Right cardiac atrium (tissue), 5 donors: ENCODE results near the gene KLK12. TPM values are rescaled to one million over a fixed set of nuclear protein-coding genes. Genes with fewer than 3 reads are reported as not detected.
A peak's percentile ranks its signal among the peaks of the same experiment; 100 is the strongest.

Experiments used
- ATAC-seq, 2 donors: fragments of 200-7000 bp; cut with Tn5 transposase; one replicate each; pipeline versions ENCODE4 v1.8.0 to v1.9.1; 2020; ENCODE audit warnings: moderate library complexity in 2 of 2, mild to moderate bottlenecking in 1 of 2
- DNase-seq, 3 donors: peaks; one replicate each; pipeline ENCODE4 v3.0.0-alpha.2; 2020
- H3K27ac ChIP-seq: one replicate; pipeline ENCODE4 v1.5.1; 2013; ENCODE audit warnings: mild to moderate bottlenecking, low read length, control low read depth, moderate library complexity
- H3K27me3 ChIP-seq: one replicate; pipeline ENCODE4 v1.6.1; 2013; ENCODE audit not compliant: control insufficient read depth, insufficient read depth
- H3K4me1 ChIP-seq: one replicate; pipeline ENCODE4 v1.6.1; 2013; ENCODE audit warnings: low read length; ENCODE audit not compliant: control insufficient read depth, insufficient read depth
- H3K4me3 ChIP-seq: one replicate; pipeline ENCODE4 v1.5.1; 2013; ENCODE audit warnings: low read length, control low read depth
- H3K9me3 ChIP-seq: one replicate; pipeline ENCODE4 v1.6.1; 2013; ENCODE audit warnings: low read length; ENCODE audit not compliant: control insufficient read depth
- WGBS: extraction: QIAGEN DNeasy Blood & Tissue Kit; methylation state at CpG from one replicate; pipeline ENCODE4 v1.1.7; 2013; 5-methylcytosine and 5-hydroxymethylcytosine counted together
- intact Hi-C, 4 donors: fragments of 100-400 bp; cut with DNase I; formaldehyde crosslinking; loops; one replicate each; pipeline versions ENCODE4 v1.11.0 to v1.14.0; 2022 to 2023
- polyA plus RNA-seq: library from polyadenylated mRNA; stranded (reverse); fragments of 200-250 nt; gene quantifications from one replicate; pipeline ENCODE4 v1.2.3, GENCODE V29; 2013
- total RNA-seq, 4 donors: library from RNA; stranded (reverse); fragmentation: NEBNext Ultra II Directional; extraction: Animal tissue kit (Norgen Biotek cat#: 25700); gene quantifications; one replicate each; pipeline ENCODE4 v1.2.1, GENCODE V29; 2021
- donor health status: healthy with polysubstance abuse.
- donor health status: DM: no; HTN: yes; CAD: no.
- donor health status: DM: no; HTN: no; CAD: no.
- donor health status: DM: no; HTN: yes; CAD: no; lungs with severe emphysema.
- donor health status: DM: yes; HTN: yes; CAD: no.

The KLK12 gene
- total and polyA plus RNA-seq, 5 donors: not detected

DNA sequence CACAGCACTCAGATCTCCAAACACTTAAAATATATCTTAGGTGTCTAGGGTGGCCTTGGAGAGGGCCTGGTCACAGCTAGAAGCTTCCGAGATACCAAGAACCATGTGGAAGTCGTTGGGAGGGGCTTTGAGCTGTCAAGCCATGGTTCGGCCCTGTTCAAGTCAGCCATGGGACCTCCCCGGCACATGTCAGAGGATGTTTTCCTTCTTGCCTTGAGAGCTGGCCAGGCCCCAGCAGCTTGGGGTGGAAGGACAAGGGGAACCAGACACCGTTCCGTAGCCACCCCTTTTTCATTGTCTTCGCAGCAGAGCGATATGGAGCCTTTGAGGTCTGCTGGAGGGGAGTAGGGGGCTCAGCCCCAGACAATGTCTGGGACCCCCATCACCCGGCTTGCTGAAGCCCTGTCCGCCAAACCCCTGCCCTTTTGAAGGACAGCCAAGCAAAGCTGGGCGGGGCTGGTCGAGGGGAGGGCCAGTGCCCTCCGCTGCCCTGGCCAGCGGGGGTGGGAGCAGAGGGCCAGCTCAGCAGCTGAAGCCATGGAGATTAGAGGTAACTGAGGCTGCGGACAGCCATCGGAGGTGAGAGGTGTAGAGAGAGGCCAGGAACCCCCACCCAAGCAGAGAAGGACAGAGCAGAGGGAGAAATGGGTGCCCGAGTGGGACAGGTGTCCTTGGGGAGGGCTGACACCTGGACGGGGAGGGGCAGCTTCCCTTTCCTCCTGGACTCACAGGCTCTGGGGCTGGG, 8.8 kb downstream of the KLK12 start:
- Histone ChIP-seq H3K4me1 (no peaks in the 10 kb centered on the region), H3K27ac (no peak overlapping the region), H3K9me3 (no peaks in the 10 kb centered on the region), H3K27me3 (no peaks in the 10 kb centered on the region), H3K4me3 (no peak overlapping the region)
- intact Hi-C loops: loop anchor here in 1 of 4 donors (5.0 to 10.0 kb wide), 2 partner anchors 66 to 139 kb away; no protein-coding TSS in a partner anchor
- ATAC-seq: peak; percentile 30 to 86
- peak; percentile 29 to 73 (median 72) for DNase-seq
- WGBS: 37% methylated on average over 18 of the region's 18 CpGs

DNA sequence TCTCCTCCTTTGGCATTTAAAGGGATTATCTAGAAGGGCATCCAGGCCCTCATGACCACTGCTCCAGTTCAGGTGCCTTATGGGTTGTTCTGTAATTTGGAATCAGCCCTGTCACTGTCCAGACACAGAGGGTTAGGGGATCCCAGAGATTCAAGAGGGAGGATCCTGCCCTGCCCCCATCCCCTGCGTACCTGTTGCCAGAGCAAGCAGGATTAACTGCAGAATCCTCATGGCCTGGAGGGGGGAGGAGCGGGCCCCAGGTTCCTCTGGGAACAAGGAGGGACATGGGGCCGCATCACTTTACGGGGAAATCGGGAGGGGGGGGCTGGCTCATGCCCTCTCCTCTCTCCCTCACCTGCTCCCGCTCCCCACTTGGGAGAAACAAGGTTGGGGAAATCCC, 9.4 kb downstream of the KLK12 start:
- no peaks in the 10 kb centered on the region for H3K9me3 ChIP-seq
- DNase-seq: no peak
- intact Hi-C loops: loop anchor here in 1 of 4 donors (5.0 to 10.0 kb wide), 2 partner anchors 67 to 139 kb away; no protein-coding TSS in a partner anchor
- 70% methylated on average over 6 of the region's 6 CpGs for WGBS
- no peak overlapping the region for H3K4me3 ChIP-seq
- no peaks in the 10 kb centered on the region for H3K4me1 ChIP-seq
- ATAC-seq: no peak
- H3K27me3 ChIP-seq: no peaks in the 10 kb centered on the region
- no peak overlapping the region for H3K27ac ChIP-seq

DNA sequence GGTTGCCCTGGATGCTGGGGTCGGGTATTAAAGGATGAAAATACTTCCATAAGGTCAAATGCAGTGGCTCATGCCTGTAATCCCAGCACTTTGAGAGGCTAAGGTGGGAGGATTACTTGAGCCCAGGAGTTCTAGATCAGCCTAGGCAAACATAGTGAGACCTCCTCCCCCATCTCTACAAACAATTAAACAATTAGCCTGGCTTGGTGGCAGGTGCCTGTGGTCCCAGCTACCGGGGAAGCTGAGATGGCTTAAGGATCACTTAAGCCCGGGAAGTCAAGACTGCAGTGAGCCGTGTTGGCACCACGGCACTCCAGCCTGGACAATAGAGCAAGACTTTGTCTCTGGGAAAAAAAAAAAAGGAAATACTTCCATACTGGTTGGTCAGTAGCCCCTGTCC, 9.9 kb downstream of the KLK12 start:
- no peaks in the 10 kb centered on the region for H3K9me3 ChIP-seq
- ATAC-seq (no peak), DNase-seq (no peak)
- no peaks in the 10 kb centered on the region for H3K4me1 ChIP-seq
- intact Hi-C loops: loop anchor here in 2 of 4 donors (5.0 to 10.0 kb wide), 3 partner anchors 67 to 140 kb away; no protein-coding TSS in a partner anchor
- no peaks in the 10 kb centered on the region for H3K27me3 ChIP-seq
- no peak overlapping the region for H3K27ac ChIP-seq
- WGBS: 58% methylated on average over 5 of the region's 5 CpGs
- no peak overlapping the region for H3K4me3 ChIP-seq

DNA sequence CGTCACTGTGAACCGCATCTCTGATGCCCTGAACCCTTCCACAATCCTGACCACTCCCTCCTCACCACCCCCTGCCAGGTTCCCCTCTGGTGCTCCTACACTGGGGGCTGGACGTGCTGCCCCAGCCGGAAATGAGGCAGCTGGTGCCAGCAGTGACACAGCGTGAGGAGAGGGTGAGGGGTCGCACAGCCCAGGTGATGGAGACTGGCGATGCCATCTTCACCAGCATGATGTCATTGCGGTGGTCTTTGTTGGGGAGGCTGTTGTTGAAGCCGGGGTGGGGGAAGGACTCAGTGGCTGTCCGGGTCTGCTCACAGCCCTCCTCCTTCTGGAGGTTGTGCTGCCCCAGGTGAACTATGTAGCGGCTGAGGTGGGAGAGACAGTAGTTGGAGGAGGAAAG, 10.9 kb downstream of the KLK12 start:
- Histone ChIP-seq H3K4me1 (peaks cover 4% of the 10 kb centered on the region), H3K27ac (no peak overlapping the region), H3K27me3 (no peaks in the 10 kb centered on the region), H3K4me3 (no peak overlapping the region), H3K9me3 (no peaks in the 10 kb centered on the region)
- ATAC-seq (no peak), DNase-seq (no peak)
- intact Hi-C loops: loop anchor here in 2 of 4 donors (5.0 to 10.0 kb wide), 2 partner anchors 73 to 141 kb away; no protein-coding TSS in a partner anchor
- 64% methylated on average over 11 of the region's 11 CpGs for WGBS

DNA sequence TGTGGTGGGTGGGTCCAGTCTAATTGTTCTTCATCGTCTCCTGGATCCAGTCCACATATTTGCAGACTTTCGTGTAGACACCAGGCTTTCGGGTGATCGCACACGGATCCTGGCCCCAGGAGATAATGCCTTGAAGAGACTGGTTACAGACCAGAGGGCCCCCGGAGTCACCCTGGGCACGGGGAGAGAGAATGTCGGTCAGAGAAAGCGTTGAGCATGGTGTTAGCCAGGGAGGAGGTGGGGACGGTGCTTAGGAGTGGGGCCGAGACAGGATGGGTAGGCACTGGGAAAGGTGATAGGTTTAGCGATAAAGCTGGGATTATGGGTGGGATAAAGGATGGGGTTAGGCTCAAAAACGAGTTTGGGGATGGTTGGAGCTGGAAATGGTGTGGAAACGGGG, 12.3 kb downstream of the KLK12 start:
- DNase-seq (no peak), ATAC-seq (no peak)
- intact Hi-C loops: loop anchor here in 2 of 4 donors (5.0 to 10.0 kb wide), 2 partner anchors 75 to 142 kb away; no protein-coding TSS in a partner anchor
- WGBS: 62% methylated on average over 14 of the region's 14 CpGs
- no peaks in the 10 kb centered on the region for H3K9me3 ChIP-seq
- H3K4me1 ChIP-seq: peaks cover 4% of the 10 kb centered on the region
- H3K27me3 ChIP-seq: no peaks in the 10 kb centered on the region
- H3K4me3 ChIP-seq: no peak overlapping the region
- H3K27ac ChIP-seq: no peak overlapping the region

GRCh38 chr19:51020988-51021651, 13.7 kb downstream of the KLK12 start:
- WGBS: 35% methylated on average over 7 of the region's 7 CpGs
- intact Hi-C loops: loop anchor here in 3 of 4 donors (2.0 to 10.0 kb wide), 3 partner anchors 72 to 144 kb away; no protein-coding TSS in a partner anchor
- Histone ChIP-seq H3K27me3 (no peaks in the 10 kb centered on the region), H3K4me3 (no peak overlapping the region), H3K9me3 (no peaks in the 10 kb centered on the region), H3K27ac (no peak overlapping the region), H3K4me1 (peaks cover 4% of the 10 kb centered on the region)
- ATAC-seq (peak; percentile 21 to 28), DNase-seq (no peak)

DNA sequence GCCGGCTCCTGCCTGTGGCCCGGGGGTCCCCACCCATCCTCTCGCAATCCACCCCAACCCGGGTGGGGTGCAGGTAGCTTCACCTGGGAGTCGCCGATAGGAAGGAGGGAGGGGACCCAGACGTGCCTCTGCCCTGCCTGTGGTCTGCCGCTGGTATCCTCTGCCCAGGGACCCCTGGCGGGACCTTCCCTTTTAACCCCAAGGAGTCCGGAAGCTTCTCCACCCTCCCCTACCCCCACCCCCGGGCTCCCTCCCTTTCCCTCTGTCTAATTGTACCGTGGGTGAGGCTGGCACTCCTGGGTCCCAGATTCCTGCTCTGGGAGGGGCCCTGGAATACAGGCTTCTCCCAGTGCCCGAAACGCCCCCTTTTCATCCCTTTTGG, 15.3 kb downstream of the KLK12 start, which contains the start of gene KLK10:
Gene KLK10 (minus strand): TSS at position 166 of the 382 bp plus-strand sequence. CDS start 579 bp downstream, outside the sequence.
- H3K4me3 ChIP-seq: peak within 1 kb of the TSS; percentile 29
- no peak within 1 kb of the TSS for H3K27ac ChIP-seq
- intact Hi-C loops: loop anchor here in 1 of 4 donors (5.0 kb wide), 1 partner anchor 78 kb away; no protein-coding TSS in a partner anchor

DNA sequence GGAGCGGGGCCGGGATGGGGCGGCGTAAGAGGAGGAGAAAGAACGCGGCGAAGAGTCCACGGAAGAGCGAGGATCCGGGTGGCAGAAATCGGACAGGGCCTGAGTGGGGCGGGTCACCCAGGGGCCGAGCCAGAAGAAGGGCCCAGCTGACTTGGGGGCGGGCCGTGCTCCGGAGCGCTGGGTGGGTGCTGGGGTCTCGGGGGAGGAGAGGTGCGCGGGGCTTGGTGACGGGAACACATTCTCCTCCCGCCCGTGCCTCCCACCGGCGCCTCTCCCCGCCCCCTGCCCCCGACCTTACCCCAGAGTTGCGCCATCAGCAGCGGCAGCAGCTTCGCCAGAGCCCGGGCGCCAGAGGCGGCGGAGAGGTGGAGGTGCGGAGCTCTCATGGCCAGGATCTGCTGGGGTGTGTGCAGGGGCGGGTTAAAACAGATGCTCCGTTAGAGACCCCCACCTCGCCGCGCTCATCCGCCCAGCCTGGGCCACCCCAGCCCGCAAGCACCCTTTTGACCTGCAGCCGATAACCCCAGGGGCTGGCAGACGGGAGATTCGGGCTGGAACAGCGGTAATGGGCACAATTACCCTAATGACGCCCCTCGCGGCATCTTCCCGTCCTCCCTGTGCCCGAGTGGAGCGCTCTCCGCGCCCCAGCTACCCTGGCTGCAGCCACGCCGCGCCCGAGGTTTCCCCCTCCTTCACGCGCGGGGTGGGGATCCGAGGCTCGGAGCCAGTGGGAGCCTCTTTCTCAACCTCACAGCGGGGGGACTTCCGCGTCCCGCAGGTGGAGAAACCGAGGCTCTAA, 15.9 kb downstream of the KLK12 start:
- H3K27ac ChIP-seq: no peak overlapping the region
- intact Hi-C loops: loop anchor here in 1 of 4 donors (5.0 kb wide), 1 partner anchor 78 kb away; no protein-coding TSS in a partner anchor
- peak overlapping the region; percentile 29 for H3K4me3 ChIP-seq
- no peaks in the 10 kb centered on the region for H3K9me3 ChIP-seq
- H3K4me1 ChIP-seq: peaks cover 4% of the 10 kb centered on the region
- H3K27me3 ChIP-seq: no peaks in the 10 kb centered on the region
- peak; percentile 20 to 44 for ATAC-seq
- peak; percentile 27 to 78 (median 67) for DNase-seq
- WGBS: 2% methylated on average over 68 of the region's 68 CpGs

More for the DNA sequence above, 15.3 kb downstream of the KLK12 start, which contains the start of gene KLK10:
- Histone ChIP-seq H3K9me3 (no peaks in the 10 kb centered on the region), H3K4me1 (peaks cover 4% of the 10 kb centered on the region), H3K27me3 (no peaks in the 10 kb centered on the region)
- ATAC-seq (no peak), DNase-seq (peak in 1 of 3 donors; percentile 39)
- WGBS: 3% methylated on average over 14 of the region's 14 CpGs

DNA sequence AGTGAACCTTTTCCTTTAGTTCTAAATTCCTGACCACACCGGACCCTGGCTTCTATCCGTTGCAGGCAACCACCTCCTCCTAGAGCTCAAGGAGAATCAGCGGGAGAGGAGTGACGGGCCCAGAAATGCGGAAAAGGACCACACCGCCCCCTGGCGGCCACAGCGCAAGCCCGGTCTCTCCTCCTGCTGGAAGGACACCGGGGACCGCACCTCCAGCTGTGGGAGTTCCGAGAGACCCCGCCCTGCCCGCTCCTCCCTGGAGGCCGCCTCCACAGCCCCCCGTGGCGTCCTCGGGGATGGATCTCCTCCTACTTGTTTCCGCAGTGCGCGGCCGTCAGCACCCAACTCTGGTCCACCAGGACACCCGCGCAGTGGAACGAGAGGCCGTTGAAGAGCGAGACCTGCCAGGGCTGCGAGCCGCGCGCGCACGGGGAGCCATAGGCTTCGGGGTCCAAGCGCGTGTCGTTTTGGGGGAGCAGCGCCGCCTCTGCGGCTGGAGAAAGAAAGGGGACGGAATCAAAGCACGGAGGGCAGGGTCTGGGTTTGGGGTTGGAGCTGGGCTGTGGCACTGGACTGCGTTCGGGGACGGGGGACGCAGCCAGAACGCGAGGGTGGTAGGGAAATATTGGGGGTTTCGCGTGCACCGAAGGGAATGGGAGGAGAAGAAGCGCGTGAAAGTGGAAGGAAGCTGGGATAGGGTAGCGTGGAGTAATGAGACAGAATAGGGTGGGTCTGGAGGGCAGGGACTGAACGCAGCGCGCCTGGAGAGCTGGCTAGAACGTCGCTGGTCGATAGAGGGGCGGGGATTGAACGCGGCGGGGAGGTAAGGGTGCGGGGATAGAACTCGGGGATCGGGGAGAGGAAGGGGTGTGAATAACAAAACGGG, 17.8 kb downstream of the KLK12 start:
- ATAC-seq (peak; percentile 13 to 46), DNase-seq (peak; percentile 36 to 84 (median 73))
- H3K27ac ChIP-seq: no peak overlapping the region
- no peaks in the 10 kb centered on the region for H3K9me3 ChIP-seq
- no peak overlapping the region for H3K4me3 ChIP-seq
- 1% methylated on average over 68 of the region's 68 CpGs for WGBS
- no peaks in the 10 kb centered on the region for H3K27me3 ChIP-seq
- intact Hi-C loops: loop anchor here in 1 of 4 donors (5.0 kb wide), 1 partner anchor 80 kb away; no protein-coding TSS in a partner anchor
- peaks cover 4% of the 10 kb centered on the region for H3K4me1 ChIP-seq
